ENCODE measurements around the gene NUP133.

- no peak for TF ChIP-seq POLR2A (IDR thresholded peaks at IDR 0.05)
- no peak for TF ChIP-seq CTCF (IDR thresholded peaks at IDR 0.05)
Measured at GRCh38 chr1:229427572-229427971, 80.6 kb downstream of the NUP133 start.
